NCI-H345 treated with DMSO at 0.1 percent for 48 hours (cell line): Measurements from ENCODE around the gene CCDC174.

Experiments
- DNase-seq: peaks from one replicate; lab custom pipeline; 2025; ENCODE audit not compliant: unreplicated experiment; lab: John Stamatoyannopoulos, UW

CCDC174 gene

DNA sequence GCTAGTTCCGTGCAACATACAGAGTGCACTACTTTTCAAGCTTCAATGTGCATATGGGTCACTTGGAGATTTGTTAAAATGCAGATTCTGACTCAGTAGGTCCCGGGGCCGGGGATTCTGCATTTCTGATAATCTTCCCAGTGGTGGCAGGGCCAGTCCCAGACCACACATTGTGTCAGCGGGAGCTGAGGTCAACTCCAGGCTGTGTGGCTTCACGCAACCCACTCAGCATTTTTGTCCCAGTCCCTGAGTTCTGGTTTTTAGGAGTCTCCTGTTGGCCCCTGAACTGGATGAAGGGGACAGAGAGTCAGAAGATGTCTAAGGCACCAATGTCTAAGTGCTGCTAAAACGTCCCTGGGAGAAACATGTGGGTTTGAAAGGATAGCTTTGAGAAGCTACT, 26.1 kb upstream of the CCDC174 start:
- no peak for DNase-seq

GRCh38 chr3:14627815-14628214, 23.7 kb upstream of the CCDC174 start:
- DNase-seq, result no peak

GRCh38 chr3:14628406-14628805, 23.2 kb upstream of the CCDC174 start:
- DNase-seq, result no peak

- DNase-seq, result peak; percentile 5
These were observed 21.0 kb upstream of the CCDC174 start for GRCh38 chr3:14630404-14631100.

- DNase-seq, result no peak
These were observed 20.5 kb upstream of the CCDC174 start for GRCh38 chr3:14631101-14631497.

DNA sequence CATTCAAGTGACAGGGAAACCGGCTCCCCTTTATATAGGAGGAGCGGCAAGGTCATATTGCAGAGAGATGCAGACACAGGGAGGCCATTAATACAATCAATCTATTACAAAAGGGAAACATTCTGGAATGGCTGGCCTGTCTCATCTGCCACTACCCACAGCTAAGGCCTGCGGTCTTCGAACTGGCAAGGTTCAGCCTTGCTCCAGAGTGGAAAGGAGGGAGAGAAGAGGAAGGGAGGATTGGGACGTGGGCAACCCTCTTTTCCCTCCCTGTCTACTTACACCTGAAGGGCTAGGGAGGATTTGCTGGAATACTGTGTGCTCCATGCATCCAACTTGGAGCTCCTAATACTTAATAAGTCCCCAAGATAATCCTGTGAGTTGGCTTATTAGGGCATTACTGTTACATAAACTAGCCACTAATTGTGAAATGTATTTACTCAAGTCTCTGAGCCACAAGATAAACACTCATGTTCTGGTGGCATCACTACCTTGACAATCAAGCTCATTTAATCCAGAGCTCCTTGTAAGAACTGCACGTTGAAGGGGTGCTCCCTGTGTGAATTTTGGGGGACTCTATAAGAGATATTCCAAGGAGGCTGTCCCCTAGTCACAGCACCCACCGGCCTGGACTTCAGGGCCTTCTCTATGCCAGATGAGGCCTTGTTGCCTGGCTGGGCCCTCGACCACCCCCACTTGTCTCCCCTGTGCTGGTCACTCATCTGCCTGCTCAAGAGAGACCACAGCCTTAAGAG, 19.7 kb upstream of the CCDC174 start:
- no peak for DNase-seq

- DNase-seq, result no peak
These were observed 19.1 kb upstream of the CCDC174 start for GRCh38 chr3:14632442-14632930.

DNA sequence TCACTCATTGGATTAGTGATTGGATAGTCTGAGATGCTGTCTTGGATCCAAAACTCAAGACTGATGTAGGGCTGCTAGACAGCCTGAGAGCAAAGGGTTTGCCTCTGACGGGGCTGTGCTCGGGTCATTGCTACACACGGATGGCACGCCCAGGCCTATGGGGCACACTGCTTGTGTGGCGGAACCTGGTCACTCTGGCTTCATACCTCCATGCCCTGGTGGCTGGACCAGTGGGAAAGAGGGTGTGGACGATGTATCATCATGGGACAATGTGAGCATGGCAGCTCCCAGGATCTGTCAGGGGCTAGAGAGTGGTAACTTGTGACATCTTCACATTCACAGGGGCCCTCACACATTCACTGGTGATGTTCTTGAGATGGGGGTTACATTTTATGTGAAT, 18.1 kb upstream of the CCDC174 start:
- no peak for DNase-seq

GRCh38 chr3:14633819-14634424, 17.6 kb upstream of the CCDC174 start:
- DNase-seq, result no peak

DNA sequence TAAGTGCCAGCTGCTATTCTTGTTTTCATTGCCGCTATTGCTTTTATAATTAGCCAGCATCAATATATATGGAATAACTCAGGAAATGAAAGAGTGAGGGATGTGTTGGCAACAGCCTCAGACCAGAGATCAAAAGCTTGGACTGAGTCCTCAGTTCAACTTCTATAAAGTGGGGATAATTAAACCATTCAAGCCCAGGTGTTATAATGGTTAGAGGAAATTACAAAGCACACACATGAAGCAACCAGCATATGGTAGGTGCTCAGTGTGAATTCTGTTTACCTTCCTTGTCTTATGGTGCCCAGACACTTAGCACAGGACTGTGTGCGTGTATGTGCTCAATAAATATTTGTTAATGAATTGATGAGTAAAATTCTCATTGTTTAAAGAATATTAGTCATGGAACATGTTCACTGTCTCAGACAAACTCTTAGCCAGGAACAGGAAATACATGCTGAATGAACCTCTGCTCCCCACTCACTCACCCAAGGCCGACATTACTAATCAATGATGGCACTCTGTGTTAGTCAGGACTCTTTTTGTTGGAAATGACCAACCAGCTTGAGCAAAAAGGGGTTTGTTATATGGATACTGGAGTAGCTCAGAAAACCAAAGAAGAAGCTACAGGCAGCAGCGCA, 16.7 kb upstream of the CCDC174 start:
- no peak for DNase-seq

DNA sequence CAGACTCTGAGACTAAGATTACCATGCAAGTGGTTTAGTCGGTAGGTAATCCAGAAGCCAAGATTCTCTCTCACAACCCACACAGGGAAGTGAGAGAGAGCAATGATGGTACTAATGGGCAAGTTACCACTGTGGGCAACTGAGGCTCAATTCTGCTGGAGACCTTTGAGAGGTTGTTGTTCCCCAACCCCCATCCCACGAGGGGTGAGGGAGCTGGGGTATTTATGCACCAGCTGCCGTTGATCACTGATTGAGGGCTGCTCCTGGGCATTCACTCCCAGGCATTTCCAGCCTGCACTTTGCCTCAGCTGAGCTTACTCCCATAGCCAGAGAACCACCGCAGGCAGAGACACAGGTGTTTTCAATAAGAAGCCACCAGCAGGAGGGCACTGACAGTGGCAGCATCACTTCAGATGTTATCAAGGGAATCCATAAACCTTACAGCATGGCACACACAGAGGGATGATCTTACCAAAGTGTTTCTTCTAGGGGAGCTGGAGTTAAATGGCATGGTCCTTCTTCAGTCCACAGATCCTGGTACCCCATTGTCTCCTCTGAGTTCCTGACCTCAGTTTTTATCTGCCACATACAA, 15.0 kb upstream of the CCDC174 start:
- DNase-seq, result no peak

- no peak for DNase-seq
These were observed 11.4 kb upstream of the CCDC174 start for GRCh38 chr3:14640157-14640562.

GRCh38 chr3:14640734-14641133, 10.8 kb upstream of the CCDC174 start:
- no peak for DNase-seq

DNA sequence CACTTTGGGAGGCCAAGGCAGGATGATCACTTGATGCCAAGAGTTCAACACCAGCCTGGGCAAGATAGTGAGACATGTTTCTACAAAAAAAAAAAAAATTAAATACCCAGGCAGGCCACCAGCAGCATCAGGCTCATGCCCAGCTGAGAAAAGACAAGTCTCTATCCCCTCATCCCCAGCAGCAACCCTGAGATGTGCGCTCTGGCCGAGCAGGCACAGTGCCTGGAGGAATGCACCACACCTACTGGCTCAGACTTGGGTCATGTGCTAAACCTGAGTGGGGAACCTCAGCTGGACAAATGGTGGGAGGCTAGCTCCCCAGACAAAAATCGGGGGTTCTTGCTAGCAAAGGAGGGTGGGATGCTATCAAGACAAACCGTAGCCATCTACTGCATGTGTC, 10.2 kb upstream of the CCDC174 start:
- DNase-seq, result no peak

GRCh38 chr3:14645453-14645852, 6.1 kb upstream of the CCDC174 start:
- no peak for DNase-seq

- DNase-seq, result no peak
These were observed 5.4 kb upstream of the CCDC174 start for GRCh38 chr3:14646131-14646573.

GRCh38 chr3:14646589-14647413, 4.8 kb upstream of the CCDC174 start:
- no peak for DNase-seq

GRCh38 chr3:14647976-14648955, 3.3 kb upstream of the CCDC174 start:
- no peak for DNase-seq

DNA sequence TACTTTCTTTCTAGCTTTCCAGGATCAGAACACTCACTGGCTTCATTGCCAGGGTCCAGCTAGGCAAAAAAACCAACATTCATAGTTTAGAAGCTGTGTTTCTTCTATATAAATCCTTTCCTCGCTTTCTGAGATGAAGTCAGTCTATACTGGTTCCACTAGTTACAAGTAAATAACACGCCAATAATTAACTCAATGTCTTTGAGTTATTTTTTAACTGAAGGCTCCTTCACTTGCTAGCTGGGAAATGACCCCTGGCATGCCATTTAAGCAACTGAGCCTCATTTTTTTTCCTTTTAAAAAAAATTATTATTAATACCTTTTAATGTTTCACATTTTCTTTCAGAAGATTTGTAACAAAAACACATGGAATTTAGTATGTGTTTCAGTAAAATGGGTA, 2.1 kb upstream of the CCDC174 start:
- DNase-seq, result no peak
